OCI-LY7 (cell line): ENCODE measurements around the gene ELAPOR2. TPM values are rescaled to one million over a fixed set of nuclear protein-coding genes. Genes with fewer than 3 reads are reported as not detected.
A peak's percentile ranks its signal among the peaks of the same experiment; 100 is the strongest.

Source experiments
- BruUV-seq: library from RNA; stranded (reverse); fragments of 400-500 nt; replicated peaks from 2 replicates; lab custom pipeline; 2021; lab: Mats Ljungman, UMichigan
- CTCF ChIA-PET: fragments of 300-600 bp; sonication (Branson Sonifier 250); formaldehyde crosslinking; loops from one replicate; lab custom pipeline; 2022; ENCODE audit warnings: antibody characterized with exemption; ENCODE audit not compliant: unreplicated experiment; lab: Charles Lee
- POLR2A ChIA-PET: fragments of 300-600 bp; sonication (Branson Sonifier 250); formaldehyde crosslinking; loops from one replicate; lab custom pipeline; 2022; ENCODE audit warnings: antibody characterized with exemption; lab: Charles Lee
- DNase-seq: peaks from one replicate; pipeline ENCODE4 v3.0.0-alpha.2; 2015; ENCODE audit warnings: low spot score
- H2AFZ ChIP-seq: fragments of 200-600 bp; sonication (generic), shearing (Covaris generic); 2 replicates; pipeline ENCODE4 v1.6.1; 2014; ENCODE audit warnings: mild to moderate bottlenecking, antibody characterized with exemption, low read length, moderate library complexity
- H3K27ac ChIP-seq: fragments of 200-600 bp; sonication (generic); 2 replicates; pipeline ENCODE4 v1.5.1; 2014; ENCODE audit warnings: mixed run types, low read depth, mild to moderate bottlenecking, moderate library complexity, low read length, inconsistent platforms; ENCODE audit not compliant: poor library complexity, severe bottlenecking
- H3K36me3 ChIP-seq: fragments of 200-600 bp; sonication (generic); 2 replicates; pipeline ENCODE4 v1.6.1; 2014; ENCODE audit warnings: mild to moderate bottlenecking, antibody characterized with exemption, low read length, moderate library complexity, mixed read lengths; ENCODE audit not compliant: insufficient read depth
- H3K4me1 ChIP-seq: fragments of 200-600 bp; sonication (generic); 2 replicates; pipeline ENCODE4 v1.5.1; 2014; ENCODE audit warnings: mild to moderate bottlenecking, low read length; ENCODE audit not compliant: insufficient read depth, poor library complexity, severe bottlenecking
- H3K4me2 ChIP-seq: fragments of 200-600 bp; sonication (generic); 2 replicates; pipeline ENCODE4 v1.6.1; 2014; ENCODE audit warnings: mild to moderate bottlenecking, low read length
- H3K4me3 ChIP-seq: fragments of 200-600 bp; sonication (generic); 2 replicates; pipeline ENCODE4 v1.5.1; 2014; ENCODE audit warnings: mild to moderate bottlenecking, low read depth, low read length; ENCODE audit not compliant: poor library complexity, severe bottlenecking
- H3K79me2 ChIP-seq: fragments of 200-600 bp; sonication (generic); 2 replicates; pipeline ENCODE4 v1.6.1; 2016; ENCODE audit warnings: low read depth, mild to moderate bottlenecking, low read length, moderate library complexity, mixed read lengths; ENCODE audit not compliant: insufficient read depth
- H3K9me2 ChIP-seq: fragments of 200-600 bp; sonication (generic); 2 replicates; pipeline ENCODE4 v1.6.1; 2016; ENCODE audit warnings: mild to moderate bottlenecking, low read length, mixed read lengths; ENCODE audit not compliant: insufficient read depth
- H3K9me3 ChIP-seq: fragments of 200-600 bp; sonication (generic); 2 replicates; pipeline ENCODE4 v1.6.1; 2014; ENCODE audit warnings: mild to moderate bottlenecking, mixed run types, low read length, mixed read lengths
- H4K20me1 ChIP-seq: fragments of 200-600 bp; sonication (generic); 2 replicates; pipeline ENCODE4 v1.6.1; 2014; ENCODE audit warnings: mild to moderate bottlenecking, antibody characterized with exemption, low read length, moderate library complexity, mixed read lengths; ENCODE audit not compliant: insufficient read depth
- EZH2phosphoT487 ChIP-seq: fragments of 200-600 bp; sonication (generic); IDR thresholded peaks from 2 replicates; pipeline ENCODE4 v1.6.1; 2018; ENCODE audit warnings: low read depth, borderline replicate concordance, mild to moderate bottlenecking, mixed run types, antibody characterized with exemption, low read length, moderate library complexity, mixed read lengths
- intact Hi-C: fragments of 100-400 bp; cut with micrococcal nuclease; formaldehyde crosslinking; loops from one replicate; pipeline ENCODE4 v1.10.0; 2022; ENCODE audit not compliant: unreplicated experiment
- total RNA-seq, 2 experiments: library from RNA; depleted of rRNA in 1 of 2; stranded (reverse); fragments of >200 nt in 1 of 2; shearing (Covaris generic) in 1 of 2; gene quantifications; 2 replicates each; pipeline ENCODE4 v1.2.3, GENCODE V29; 2014 to 2022
- TF ChIP-seq, protein P1 (sequence below): fragments of 200-600 bp; sonication (generic); conservative IDR thresholded peaks from 2 replicates; pipeline ENCODE4 v1.5.1; 2014; ENCODE audit warnings: mild to moderate bottlenecking, antibody characterized with exemption, low read length, moderate library complexity, mixed read lengths

Gene ELAPOR2
- total RNA-seq, 2 experiments from 2014 or later, result 4.6 to 8.6 TPM

GRCh38 chr7:87058744-87059524 lies 520 bp downstream of the ELAPOR2 start:
- BruUV-seq, result no TSS peak
- Histone ChIP-seq H3K9me3 (no peaks in the 10 kb centered on the region), H3K4me3 (peak overlapping the region; percentile 85), H3K27ac (no peak overlapping the region), H3K4me1 (peaks cover 17% of the 10 kb centered on the region), H3K36me3 (no peaks in the 10 kb centered on the region), H3K4me2 (peak overlapping the region; percentile 100), H3K9me2 (no peaks in the 10 kb centered on the region), H3K79me2 (no peaks in the 10 kb centered on the region), H2AFZ (peak overlapping the region; percentile 99), H4K20me1 (no peaks in the 10 kb centered on the region)
- ChIA-PET CTCF (interaction anchor here (1.2 kb wide), 1 partner anchor 13 kb away, joined by 3 read pairs; no protein-coding TSS in a partner anchor), POLR2A (interaction anchor here (0.7 to 1.9 kb wide), 5 partner anchors 33 to 183 kb away, joined by 3 to 13 read pairs (median 4); partner anchors contain the start of gene DMTF1)
- TF ChIP-seq EZH2phosphoT487, result no peak
- TF ChIP-seq, protein P1, sequence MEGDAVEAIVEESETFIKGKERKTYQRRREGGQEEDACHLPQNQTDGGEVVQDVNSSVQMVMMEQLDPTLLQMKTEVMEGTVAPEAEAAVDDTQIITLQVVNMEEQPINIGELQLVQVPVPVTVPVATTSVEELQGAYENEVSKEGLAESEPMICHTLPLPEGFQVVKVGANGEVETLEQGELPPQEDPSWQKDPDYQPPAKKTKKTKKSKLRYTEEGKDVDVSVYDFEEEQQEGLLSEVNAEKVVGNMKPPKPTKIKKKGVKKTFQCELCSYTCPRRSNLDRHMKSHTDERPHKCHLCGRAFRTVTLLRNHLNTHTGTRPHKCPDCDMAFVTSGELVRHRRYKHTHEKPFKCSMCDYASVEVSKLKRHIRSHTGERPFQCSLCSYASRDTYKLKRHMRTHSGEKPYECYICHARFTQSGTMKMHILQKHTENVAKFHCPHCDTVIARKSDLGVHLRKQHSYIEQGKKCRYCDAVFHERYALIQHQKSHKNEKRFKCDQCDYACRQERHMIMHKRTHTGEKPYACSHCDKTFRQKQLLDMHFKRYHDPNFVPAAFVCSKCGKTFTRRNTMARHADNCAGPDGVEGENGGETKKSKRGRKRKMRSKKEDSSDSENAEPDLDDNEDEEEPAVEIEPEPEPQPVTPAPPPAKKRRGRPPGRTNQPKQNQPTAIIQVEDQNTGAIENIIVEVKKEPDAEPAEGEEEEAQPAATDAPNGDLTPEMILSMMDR, result no peak
- peak; percentile 52 for DNase-seq
- intact Hi-C loops, result loop anchor here (1.0 to 5.0 kb wide), 6 partner anchors 86 to 283 kb away; partner anchors contain the start of gene DMTF1

- no TSS peak for BruUV-seq
- no peak for DNase-seq
- CTCF ChIA-PET, result no interaction called here
- H3K4me2 ChIP-seq, result no peak overlapping the region
- H4K20me1 ChIP-seq, result no peaks in the 10 kb centered on the region
- no peaks in the 10 kb centered on the region for H3K79me2 ChIP-seq
- no peak overlapping the region for H3K4me3 ChIP-seq
- H3K27ac ChIP-seq, result no peak overlapping the region
- H2AFZ ChIP-seq, result no peak overlapping the region
- no peaks in the 10 kb centered on the region for H3K9me3 ChIP-seq
- H3K9me2 ChIP-seq, result no peaks in the 10 kb centered on the region
- POLR2A ChIA-PET, result interaction anchor here (1.1 to 1.2 kb wide), 2 partner anchors 24 to 93 kb away, joined by 5 to 6 read pairs; no protein-coding TSS in a partner anchor
- TF ChIP-seq, protein P1, result no peak
- H3K4me1 ChIP-seq, result peaks cover 17% of the 10 kb centered on the region
- intact Hi-C loops, result loop anchor here (5.0 kb wide), 2 partner anchors 165 to 285 kb away; no protein-coding TSS in a partner anchor
- no peaks in the 10 kb centered on the region for H3K36me3 ChIP-seq
Measured at GRCh38 chr7:87057210-87057609, 2.2 kb downstream of the ELAPOR2 start.

DNA sequence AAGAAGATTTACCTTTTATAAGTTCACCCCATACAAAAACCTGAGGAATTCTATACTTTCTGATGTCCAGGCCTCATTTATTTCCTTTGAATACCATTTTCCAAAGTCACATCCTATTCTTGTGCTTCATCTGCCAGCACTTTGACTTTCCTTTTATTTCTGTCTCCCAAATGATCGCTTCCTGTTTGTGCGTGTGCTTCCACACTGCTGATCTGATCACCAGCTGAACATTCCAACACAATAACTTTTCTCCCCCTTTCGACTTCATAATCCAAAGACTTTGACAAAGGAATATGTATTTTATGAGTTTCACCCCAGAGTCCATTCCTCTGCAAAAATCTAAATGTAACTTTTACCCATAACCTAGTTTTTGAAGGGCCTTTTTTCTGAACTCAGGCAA lies 3.1 kb downstream of the ELAPOR2 start:
- Histone ChIP-seq H3K4me2 (no peak overlapping the region), H3K9me3 (no peaks in the 10 kb centered on the region), H3K4me3 (no peak overlapping the region), H3K79me2 (no peaks in the 10 kb centered on the region), H4K20me1 (no peaks in the 10 kb centered on the region), H3K9me2 (no peaks in the 10 kb centered on the region), H3K4me1 (peaks cover 17% of the 10 kb centered on the region), H2AFZ (no peak overlapping the region), H3K27ac (no peak overlapping the region), H3K36me3 (no peaks in the 10 kb centered on the region)
- no peak for DNase-seq
- POLR2A ChIA-PET, result no interaction called here
- no peak for TF ChIP-seq EZH2phosphoT487
- TF ChIP-seq, protein P1, result no peak
- CTCF ChIA-PET, result no interaction called here
- BruUV-seq, result no TSS peak
- intact Hi-C loops, result loop anchor here (5.0 kb wide), 2 partner anchors 166 to 286 kb away; no protein-coding TSS in a partner anchor
